GM12878 (cell line): Measurements from ENCODE around the gene PCDHGA6. TPM values are rescaled to one million over a fixed set of nuclear protein-coding genes. Genes with fewer than 3 reads are reported as not detected.
A peak's percentile ranks its signal among the peaks of the same experiment; 100 is the strongest.

Source experiments
- ATAC-seq: fragments of 200-7000 bp; cut with Tn5 transposase; 3 replicates; pipeline ENCODE4 v1.9.1; 2020; ENCODE audit warnings: mild to moderate bottlenecking, moderate library complexity
- BruUV-seq: library from RNA; stranded (reverse); fragments of 400-500 nt; replicated peaks from 2 replicates; lab custom pipeline; 2021; lab: Mats Ljungman, UMichigan
- CTCF ChIA-PET: fragments of 300-600 bp; sonication (Branson Sonifier 250); formaldehyde crosslinking; extraction: SDS; loops from one replicate; lab custom pipeline; 2021; ENCODE audit warnings: inconsistent platforms; lab: Yijun Ruan, JAX
- POLR2A ChIA-PET: fragments of 350-600 bp; formaldehyde crosslinking; extraction: SDS; loops from one replicate; lab custom pipeline; 2021; ENCODE audit warnings: inconsistent platforms; lab: Charles Lee
- RAD21 ChIA-PET: fragments of 300-600 bp; sonication (Branson Sonifier 250); formaldehyde crosslinking; loops from one replicate; lab custom pipeline; 2023; ENCODE audit warnings: antibody characterized with exemption; ENCODE audit not compliant: unreplicated experiment; lab: Charles Lee
- SMC1A ChIA-PET: fragments of 300-600 bp; sonication (Branson Sonifier 250); formaldehyde crosslinking; loops from one replicate; lab custom pipeline; 2023; ENCODE audit not compliant: unreplicated experiment, uncharacterized antibody; lab: Charles Lee
- DNase-seq: peaks from one replicate; pipeline ENCODE4 v3.0.0-alpha.2; 2011; ENCODE audit warnings: low read depth, low spot score
- FAIRE-seq: peaks from 3 replicates; lab custom pipeline; 2011; peaks lifted over from hg19 to GRCh38; lab: Jason Lieb, UNC
- H2AFZ ChIP-seq: 2 replicates; pipeline ENCODE4 v1.6.0; 2011; ENCODE audit warnings: low read depth, low read length, control low read depth; ENCODE audit not compliant: control insufficient read depth
- H3K27ac ChIP-seq: 2 replicates; pipeline ENCODE4 v1.5.1; 2011; ENCODE audit warnings: control low read depth; ENCODE audit not compliant: control insufficient read depth, insufficient read depth
- H3K27me3 ChIP-seq, 2 experiments: replicated peaks in 1 of 2; 2 replicates each; pipeline versions ENCODE4 v1.6.0 to v1.6.1; 2011; ENCODE audit warnings: low read length in 1 of 2; ENCODE audit not compliant: control insufficient read depth in 2 of 2, insufficient read depth in 2 of 2
- H3K36me3 ChIP-seq, 2 experiments: 2 replicates each; pipeline ENCODE4 v1.5.1; 2011; ENCODE audit warnings: low read length in 1 of 2; ENCODE audit not compliant: control insufficient read depth in 2 of 2, insufficient read depth in 2 of 2
- H3K4me1 ChIP-seq: 2 replicates; pipeline ENCODE4 v1.6.1; 2011; ENCODE audit warnings: mild to moderate bottlenecking, low read length, moderate library complexity, mixed read lengths; ENCODE audit not compliant: control insufficient read depth, insufficient read depth
- H3K4me2 ChIP-seq: 2 replicates; pipeline ENCODE4 v1.6.0; 2011; ENCODE audit warnings: control low read depth; ENCODE audit not compliant: control insufficient read depth, insufficient read depth
- H3K4me3 ChIP-seq: fragments of 200-600 bp; sonication (generic); 2 replicates; pipeline ENCODE4 v1.5.1; 2016
- H3K79me2 ChIP-seq: 2 replicates; pipeline ENCODE4 v1.6.0; 2011; ENCODE audit warnings: low read length; ENCODE audit not compliant: control insufficient read depth, insufficient read depth
- H3K9ac ChIP-seq: 2 replicates; pipeline ENCODE4 v1.8.0; 2011; ENCODE audit warnings: low read length, control low read depth, mixed read lengths; ENCODE audit not compliant: control insufficient read depth, insufficient read depth
- H3K9me3 ChIP-seq: replicated peaks from 3 replicates; pipeline ENCODE4 v1.5.1; 2011; ENCODE audit warnings: mild to moderate bottlenecking, low read length; ENCODE audit not compliant: control insufficient read depth, insufficient read depth
- H4K20me1 ChIP-seq: 2 replicates; pipeline ENCODE4 v1.6.0; 2011; ENCODE audit not compliant: control insufficient read depth, insufficient read depth
- BACH1 ChIP-seq: fragments of 450-650 bp; IDR thresholded peaks from 2 replicates; pipeline ENCODE4 v1.6.1; 2017; ENCODE audit warnings: mild to moderate bottlenecking, borderline replicate concordance
- CEBPB ChIP-seq, 2 experiments: fragments of 150-350 bp in 1 of 2; IDR thresholded peaks; 2 replicates each; pipeline ENCODE4 v1.6.1; 2012 to 2014; ENCODE audit warnings: low read depth in 2 of 2, low read length in 2 of 2, borderline replicate concordance in 1 of 2, inconsistent platforms in 1 of 2
- CREM ChIP-seq: IDR thresholded peaks from 2 replicates; pipeline ENCODE4 v1.6.1; 2014; ENCODE audit warnings: antibody characterized with exemption, low read depth
- E2F4 ChIP-seq: IDR thresholded peaks from 2 replicates; pipeline ENCODE4 v1.6.1; 2012; ENCODE audit warnings: low read depth, low read length, improper control_type of control experiment
- EED ChIP-seq: sonication (generic); IDR thresholded peaks from 2 replicates; pipeline ENCODE4 v1.6.1; 2016; ENCODE audit warnings: antibody characterized with exemption, low read depth
- GABPA ChIP-seq: IDR thresholded peaks from 2 replicates; pipeline ENCODE4 v1.6.1; 2014; ENCODE audit warnings: antibody characterized with exemption, low read depth, mild to moderate bottlenecking, inconsistent platforms
- HDAC2 ChIP-seq: fragments of 200-600 bp; sonication (generic); IDR thresholded peaks from 2 replicates; pipeline ENCODE4 v1.6.1; 2017
- NFYB ChIP-seq: IDR thresholded peaks from 2 replicates; pipeline ENCODE4 v1.6.1; 2011; ENCODE audit warnings: low read depth, mild to moderate bottlenecking, low read length, improper control_type of control experiment, moderate library complexity; ENCODE audit not compliant: insufficient read depth
- NR2C1 ChIP-seq: fragments of 450-650 bp; IDR thresholded peaks from 2 replicates; pipeline ENCODE4 v1.6.1; 2017; ENCODE audit warnings: antibody characterized with exemption, mild to moderate bottlenecking, moderate library complexity
- PAX5 ChIP-seq: IDR thresholded peaks from 2 replicates; pipeline ENCODE4 v1.6.1; 2011; ENCODE audit warnings: low read depth, low read length, borderline replicate concordance
- SKIL ChIP-seq: fragments of 450-650 bp; IDR thresholded peaks from 2 replicates; pipeline ENCODE4 v1.6.1; 2017; ENCODE audit warnings: mild to moderate bottlenecking, low read depth, inconsistent platforms; ENCODE audit not compliant: poor library complexity, severe bottlenecking
- TBL1XR1 ChIP-seq: IDR thresholded peaks from 2 replicates; pipeline ENCODE4 v1.6.1; 2012; ENCODE audit warnings: low read depth, low read length, improper control_type of control experiment
- YBX1 ChIP-seq: fragments of 450-650 bp; IDR thresholded peaks from 2 replicates; pipeline ENCODE4 v1.6.1; 2016; ENCODE audit warnings: antibody characterized with exemption
- ZSCAN29 ChIP-seq: fragments of 450-650 bp; IDR thresholded peaks from 2 replicates; pipeline ENCODE4 v1.6.1; 2017; ENCODE audit warnings: mild to moderate bottlenecking, moderate library complexity
- WGBS: methylation state at CpG from one replicate; pipeline ENCODE4 v1.1.6; 2016; ENCODE audit warnings: low lambda C conversion rate; ENCODE audit not compliant: insufficient replicate concordance, insufficient coverage; ENCODE audit errors: missing lambda C conversion rate; 5-methylcytosine and 5-hydroxymethylcytosine counted together
- in situ Hi-C: fragments of 300-500 bp; cut with MboI; formaldehyde crosslinking; loops from 9 replicates; pipeline ENCODE4 v1.14.3; 2018; ENCODE audit warnings: mixed read lengths
- intact Hi-C: fragments of 100-400 bp; cut with micrococcal nuclease; formaldehyde crosslinking; loops from one replicate; pipeline ENCODE4 v1.14.2; 2022; ENCODE audit not compliant: unreplicated experiment
- polyA plus RNA-seq, 11 experiments: library from polyadenylated mRNA; depleted of rRNA in 4 of 11; unstranded in 6 of 11; stranded (reverse) in 5 of 11; fragments of >200 nt; fragmentation: Nextera tagmentation in 4 of 11; fragmentation: Illumina TruSeq in 1 of 11; extraction: Ambion mirVana in 4 of 11; extraction: Trizol in 1 of 11; gene quantifications; 1 replicate in 1 of 11; 2 replicates in 10 of 11; pipeline versions ENCODE4 v1.2.1 to v1.2.3, GENCODE V29; 2011 to 2016; ENCODE audit warnings: inconsistent platforms in 2 of 11, missing spikeins in 2 of 11, low read depth in 1 of 11
- total RNA-seq, 4 experiments: library from RNA; depleted of rRNA in 3 of 4; stranded (reverse); fragments of >200 nt in 3 of 4; fragmentation: Illumina TruSeq in 1 of 4; extraction: Trizol in 1 of 4; gene quantifications; 2 replicates each; pipeline versions ENCODE4 v1.2.1 to v1.2.3, GENCODE V29; 2013 to 2021
- TF ChIP-seq, protein P1 (sequence below), 3 experiments: IDR thresholded peaks in 2 of 3; conservative IDR thresholded peaks in 1 of 3; 2 replicates each; pipeline ENCODE4 v1.5.1; 2011; ENCODE audit warnings: low read depth in 3 of 3, low read length in 3 of 3, mild to moderate bottlenecking in 3 of 3, control low read depth in 2 of 3, moderate library complexity in 2 of 3, inconsistent platforms in 1 of 3, mixed read lengths in 1 of 3; ENCODE audit not compliant: control insufficient read depth in 2 of 3, insufficient read depth in 1 of 3; ENCODE audit errors: extremely low read depth in 1 of 3
- TF ChIP-seq, protein P2 (sequence below): IDR thresholded peaks from 2 replicates; pipeline ENCODE4 v1.6.1; 2011; ENCODE audit warnings: borderline replicate concordance, low read depth, mild to moderate bottlenecking, moderate library complexity, mixed read lengths, low read length; ENCODE audit not compliant: insufficient read depth; ENCODE audit errors: extremely low read length

PCDHGA6 gene
- total and polyA plus RNA-seq, 10 of the 15 experiments (the other 5 are each of a cell fraction or from before 2014, with no cell fraction given), result 0.04 to 0.60 (median 0.15) TPM; not detected in 3

DNA sequence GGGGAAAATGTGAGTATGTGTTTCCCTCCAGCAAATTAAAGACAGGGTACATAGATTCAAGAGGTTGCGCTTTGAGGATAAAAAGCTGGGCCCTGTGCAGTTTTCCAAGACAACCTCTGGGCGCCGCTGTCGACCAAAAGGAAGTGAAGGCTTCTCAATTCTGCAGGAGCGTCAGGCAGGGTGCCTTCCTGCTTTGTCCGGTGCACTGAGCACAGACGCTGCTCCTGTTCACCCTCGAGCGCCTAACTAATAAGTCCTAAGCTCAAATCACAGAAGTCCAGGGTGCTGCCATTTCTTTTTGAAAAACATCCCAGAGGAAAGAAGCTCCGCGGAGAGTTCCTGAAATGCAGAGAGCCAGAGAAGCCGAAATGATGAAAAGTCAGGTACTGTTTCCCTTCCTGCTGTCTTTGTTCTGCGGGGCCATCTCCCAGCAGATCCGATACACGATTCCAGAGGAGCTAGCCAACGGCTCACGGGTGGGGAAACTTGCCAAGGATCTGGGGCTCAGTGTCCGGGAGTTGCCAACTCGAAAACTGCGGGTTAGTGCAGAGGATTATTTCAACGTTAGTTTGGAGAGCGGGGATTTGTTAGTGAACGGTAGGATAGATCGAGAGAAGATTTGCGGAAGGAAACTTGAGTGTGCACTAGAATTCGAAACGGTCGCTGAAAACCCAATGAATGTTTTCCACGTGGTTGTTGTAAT, 23.6 kb upstream of the PCDHGA6 start, which contains the start of gene PCDHGB1:
PCDHGB1 (plus strand) TSS at position 183 of the 703 bp plus-strand sequence; CDS start at position 345, 162 bp downstream.
- no peak within 1 kb of the TSS for H3K27ac ChIP-seq
- H3K36me3 ChIP-seq, result no peaks in the 10 kb centered on the region
- RAD21 ChIA-PET, result no interaction called here
- CTCF ChIA-PET, result interaction anchor here (1.1 to 1.6 kb wide), 3 partner anchors 39 to 214 kb away, joined by 3 to 6 read pairs (median 5); partner anchors contain the start of gene PCDHGA10
- intact Hi-C loops (no loop called here), in situ Hi-C loops (no loop called here)
- SMC1A ChIA-PET, result no interaction called here
- DNase-seq (no peak), FAIRE-seq (no peak), ATAC-seq (peak; percentile 48; the same call in 2 of the 3 replicates)
- no peak within 1 kb of the TSS for H3K4me3 ChIP-seq
- no TSS peak for BruUV-seq
- no peaks in the 10 kb centered on the region for H3K4me1 ChIP-seq
- POLR2A ChIA-PET, result no interaction called here
- H3K9ac ChIP-seq, result no peak within 1 kb of the TSS
- no peaks in the 10 kb centered on the region for H3K27me3 ChIP-seq
- H4K20me1 ChIP-seq, result no peaks in the 10 kb centered on the region
- no peak within 1 kb of the TSS; the same call in 1 of the 2 replicates for H2AFZ ChIP-seq
- peaks cover 2% of the 10 kb centered on the region; the same call in 2 of the 3 replicates for H3K9me3 ChIP-seq
- H3K4me2 ChIP-seq, result no peak within 1 kb of the TSS
- H3K79me2 ChIP-seq, result no peaks in the 10 kb centered on the region
- WGBS, result 42% methylated on average over 29 of the region's 29 CpGs
- no peak for TF ChIP-seq ZSCAN29
- no peak for TF ChIP-seq NFYB
- TF ChIP-seq NR2C1, result no peak
- no peak for TF ChIP-seq SKIL
- TF ChIP-seq, protein P1, sequence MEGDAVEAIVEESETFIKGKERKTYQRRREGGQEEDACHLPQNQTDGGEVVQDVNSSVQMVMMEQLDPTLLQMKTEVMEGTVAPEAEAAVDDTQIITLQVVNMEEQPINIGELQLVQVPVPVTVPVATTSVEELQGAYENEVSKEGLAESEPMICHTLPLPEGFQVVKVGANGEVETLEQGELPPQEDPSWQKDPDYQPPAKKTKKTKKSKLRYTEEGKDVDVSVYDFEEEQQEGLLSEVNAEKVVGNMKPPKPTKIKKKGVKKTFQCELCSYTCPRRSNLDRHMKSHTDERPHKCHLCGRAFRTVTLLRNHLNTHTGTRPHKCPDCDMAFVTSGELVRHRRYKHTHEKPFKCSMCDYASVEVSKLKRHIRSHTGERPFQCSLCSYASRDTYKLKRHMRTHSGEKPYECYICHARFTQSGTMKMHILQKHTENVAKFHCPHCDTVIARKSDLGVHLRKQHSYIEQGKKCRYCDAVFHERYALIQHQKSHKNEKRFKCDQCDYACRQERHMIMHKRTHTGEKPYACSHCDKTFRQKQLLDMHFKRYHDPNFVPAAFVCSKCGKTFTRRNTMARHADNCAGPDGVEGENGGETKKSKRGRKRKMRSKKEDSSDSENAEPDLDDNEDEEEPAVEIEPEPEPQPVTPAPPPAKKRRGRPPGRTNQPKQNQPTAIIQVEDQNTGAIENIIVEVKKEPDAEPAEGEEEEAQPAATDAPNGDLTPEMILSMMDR (IDR thresholded peaks at IDR 0.05 in 2 of 3, conservative IDR thresholded peaks at IDR 0.05 in 1 of 3; ENCODE audit: control insufficient read depth in 2 of 3, extremely low read depth in 1 of 3, insufficient read depth in 1 of 3, low read depth in 3 of 3, low read length in 3 of 3), result peak; percentile 21 to 49 (median 30); a peak in 3 of 6 replicates
- TF ChIP-seq GABPA, result 0 out of 2 replicates have a peak, but pooled peaks have one; percentile 7
- no peak for TF ChIP-seq EED
- no peak for TF ChIP-seq HDAC2
- TF ChIP-seq CEBPB (IDR thresholded peaks at IDR 0.05; ENCODE audit: borderline replicate concordance in 1 of 2, low read depth in 2 of 2, low read length in 2 of 2), result no peak
- TF ChIP-seq E2F4, result no peak
- no peak for TF ChIP-seq CREM
- TF ChIP-seq YBX1, result no peak
- no peak for TF ChIP-seq PAX5
- no peak for TF ChIP-seq BACH1
- TF ChIP-seq, protein P2, sequence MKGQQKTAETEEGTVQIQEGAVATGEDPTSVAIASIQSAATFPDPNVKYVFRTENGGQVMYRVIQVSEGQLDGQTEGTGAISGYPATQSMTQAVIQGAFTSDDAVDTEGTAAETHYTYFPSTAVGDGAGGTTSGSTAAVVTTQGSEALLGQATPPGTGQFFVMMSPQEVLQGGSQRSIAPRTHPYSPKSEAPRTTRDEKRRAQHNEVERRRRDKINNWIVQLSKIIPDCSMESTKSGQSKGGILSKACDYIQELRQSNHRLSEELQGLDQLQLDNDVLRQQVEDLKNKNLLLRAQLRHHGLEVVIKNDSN, result no peak
- no peak for TF ChIP-seq TBL1XR1
